GM12873 (cell line): ENCODE results near the gene VSIG8.

Experiments used
- CTCF ChIP-seq: IDR thresholded peaks from 2 replicates; pipeline ENCODE4 v1.5.1; 2012; ENCODE audit warnings: low read depth, mild to moderate bottlenecking, moderate library complexity, low read length, control low read depth; ENCODE audit not compliant: insufficient read depth; ENCODE audit errors: missing control alignments

Gene VSIG8

GRCh38 chr1:159864262-159864661 is 1.8 kb upstream of the VSIG8 start:
- TF ChIP-seq CTCF = no peak

GRCh38 chr1:159862031-159862430 is 426 bp downstream of the VSIG8 start:
- TF ChIP-seq CTCF = no peak

- TF ChIP-seq CTCF = no peak
Observed at GRCh38 chr1:159861218-159861617, 1.2 kb downstream of the VSIG8 start.

- TF ChIP-seq CTCF = no peak
Observed at GRCh38 chr1:159860456-159860855, 2.0 kb downstream of the VSIG8 start.

GRCh38 chr1:159859767-159860322 is 2.6 kb downstream of the VSIG8 start:
- no peak for TF ChIP-seq CTCF

GRCh38 chr1:159857889-159858288 is 4.6 kb downstream of the VSIG8 start:
- TF ChIP-seq CTCF = no peak

GRCh38 chr1:159856576-159856975 is 5.9 kb downstream of the VSIG8 start:
- TF ChIP-seq CTCF = no peak

GRCh38 chr1:159855709-159856108 is 6.7 kb downstream of the VSIG8 start:
- TF ChIP-seq CTCF = no peak
